HepG2 (cell line): Measurements from ENCODE around the gene JSRP1. TPM values are rescaled to one million over a fixed set of nuclear protein-coding genes. Genes with fewer than 3 reads are reported as not detected.

Experiments
- ARID2 ChIP-seq: sonication (generic); formaldehyde crosslinking; IDR thresholded peaks from 2 replicates; pipeline ENCODE4 v1.8.1; 2022; ENCODE audit warnings: mild to moderate bottlenecking, missing genetic modification reagents, borderline replicate concordance
- BHLHE40 ChIP-seq: IDR thresholded peaks from 2 replicates; pipeline ENCODE4 v1.6.1; 2011; ENCODE audit warnings: low read length, improper control_type of control experiment
- CENPT ChIP-seq: sonication (generic); formaldehyde crosslinking; IDR thresholded peaks from 2 replicates; pipeline ENCODE4 v1.8.0; 2022; ENCODE audit warnings: low read depth, mild to moderate bottlenecking, moderate library complexity, missing genetic modification reagents
- HDAC6 ChIP-seq: fragments of 200-600 bp; sonication (generic); IDR thresholded peaks from 2 replicates; pipeline ENCODE4 v1.7.0; 2017; ENCODE audit warnings: mild to moderate bottlenecking, antibody characterized with exemption, low read length, low read depth
- KAT2B ChIP-seq: fragments of 150-350 bp; IDR thresholded peaks from 2 replicates; pipeline ENCODE4 v1.6.1; 2014; ENCODE audit warnings: low read depth, low read length, borderline replicate concordance
- KLF16 ChIP-seq, 2 experiments: sonication (generic) in 1 of 2; formaldehyde crosslinking in 1 of 2; IDR thresholded peaks; 2 replicates each; pipeline versions ENCODE4 v1.6.1 to v1.8.0; 2016 to 2023; ENCODE audit warnings: missing genetic modification reagents in 2 of 2, missing compliant biosample characterization in 1 of 2
- MEIS1 ChIP-seq: sonication (generic); formaldehyde crosslinking; IDR thresholded peaks from 2 replicates; pipeline ENCODE4 v1.9.0; 2021; ENCODE audit warnings: mild to moderate bottlenecking, missing genetic modification reagents, moderate library complexity, borderline replicate concordance
- PHF8 ChIP-seq: sonication (generic); formaldehyde crosslinking; IDR thresholded peaks from 2 replicates; pipeline ENCODE4 v1.5.0; 2020; ENCODE audit warnings: missing genetic modification reagents
- POLR2A ChIP-seq, 2 experiments: IDR thresholded peaks; 2 replicates each; pipeline ENCODE4 v1.6.1; 2011; ENCODE audit warnings: low read depth in 2 of 2, low read length in 2 of 2, mild to moderate bottlenecking in 1 of 2, moderate library complexity in 1 of 2; ENCODE audit not compliant: insufficient read depth in 1 of 2
- RBFOX2 ChIP-seq: fragments of 200-400 bp; formaldehyde crosslinking; IDR thresholded peaks from 2 replicates; pipeline ENCODE4 v1.6.1; 2017; ENCODE audit warnings: low read depth, mild to moderate bottlenecking, low read length
- SIN3B ChIP-seq: fragments of 150-350 bp; IDR thresholded peaks from 2 replicates; pipeline ENCODE4 v1.6.1; 2014; ENCODE audit warnings: low read length
- ZBTB3 ChIP-seq: sonication (generic); formaldehyde crosslinking; IDR thresholded peaks from 2 replicates; pipeline ENCODE4 v1.4.0; 2020; ENCODE audit warnings: low read depth, mild to moderate bottlenecking, moderate library complexity, missing genetic modification reagents, borderline replicate concordance
- ZNF430 ChIP-seq: sonication (generic); formaldehyde crosslinking; IDR thresholded peaks from 2 replicates; pipeline ENCODE4 v1.9.0; 2021; ENCODE audit warnings: mild to moderate bottlenecking, missing genetic modification reagents
- ZNF468 ChIP-seq: sonication (generic); formaldehyde crosslinking; IDR thresholded peaks from 2 replicates; pipeline ENCODE4 v1.8.0; 2022; ENCODE audit warnings: mild to moderate bottlenecking, moderate library complexity, missing genetic modification reagents
- ZNF546 ChIP-seq: sonication (generic); formaldehyde crosslinking; conservative IDR thresholded peaks from 2 replicates; pipeline ENCODE4 v1.8.1; 2023; ENCODE audit warnings: mild to moderate bottlenecking, missing genetic modification reagents
- polyA plus RNA-seq, 8 experiments: library from polyadenylated mRNA; depleted of rRNA in 3 of 8; stranded (reverse) in 7 of 8; unstranded in 1 of 8; fragments of >200 nt; fragmentation: Illumina TruSeq in 4 of 8; extraction: Trizol in 4 of 8; gene quantifications; 2 replicates each; pipeline versions ENCODE4 v1.2.1 to v1.2.3, GENCODE V29; 2011 to 2016; ENCODE audit warnings: low read depth in 4 of 8, missing spikeins in 1 of 8, mixed read lengths in 1 of 8; ENCODE audit not compliant: insufficient read depth in 1 of 8
- total RNA-seq, 5 experiments: library from RNA; depleted of rRNA; stranded (reverse); fragments of >200 nt; fragmentation: Illumina TruSeq; extraction: Trizol; gene quantifications; 2 replicates each; pipeline ENCODE4 v1.2.3, GENCODE V29; 2016; ENCODE audit warnings: low read depth in 1 of 5
- TF ChIP-seq, protein P1 (sequence below): sonication (generic); formaldehyde crosslinking; IDR thresholded peaks from 2 replicates; pipeline ENCODE4 v1.5.0; 2020; ENCODE audit warnings: mild to moderate bottlenecking, missing genetic modification reagents
- TF ChIP-seq, protein P2 (sequence below): sonication (generic); formaldehyde crosslinking; IDR thresholded peaks from 2 replicates; pipeline ENCODE4 v1.4.0; 2020; ENCODE audit warnings: missing genetic modification reagents, mild to moderate bottlenecking, borderline replicate concordance
- TF ChIP-seq, protein P3 (sequence below): sonication (generic); formaldehyde crosslinking; IDR thresholded peaks from 2 replicates; pipeline ENCODE4 v1.5.0; 2020; ENCODE audit warnings: mild to moderate bottlenecking, missing genetic modification reagents, borderline replicate concordance

Gene JSRP1
- total and polyA plus RNA-seq, 2 of the 13 experiments (the other 11 are each of a cell fraction or from before 2014, with no cell fraction given) = 0.16 to 0.38 TPM

DNA sequence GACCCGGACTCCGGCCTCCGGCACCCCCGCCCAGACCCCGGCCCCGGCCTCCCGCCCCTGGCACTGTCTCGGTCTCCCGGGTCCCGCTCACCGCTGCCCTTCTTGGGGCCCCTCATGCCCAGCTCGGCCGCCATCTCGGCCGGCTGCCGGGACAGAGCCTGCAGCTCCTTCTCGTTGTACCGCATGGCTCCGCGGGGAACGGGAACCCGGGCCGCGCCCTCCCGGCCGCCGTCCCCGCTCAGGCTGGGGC is 20.2 kb downstream of the JSRP1 start (continued):
- TF ChIP-seq, protein P1, sequence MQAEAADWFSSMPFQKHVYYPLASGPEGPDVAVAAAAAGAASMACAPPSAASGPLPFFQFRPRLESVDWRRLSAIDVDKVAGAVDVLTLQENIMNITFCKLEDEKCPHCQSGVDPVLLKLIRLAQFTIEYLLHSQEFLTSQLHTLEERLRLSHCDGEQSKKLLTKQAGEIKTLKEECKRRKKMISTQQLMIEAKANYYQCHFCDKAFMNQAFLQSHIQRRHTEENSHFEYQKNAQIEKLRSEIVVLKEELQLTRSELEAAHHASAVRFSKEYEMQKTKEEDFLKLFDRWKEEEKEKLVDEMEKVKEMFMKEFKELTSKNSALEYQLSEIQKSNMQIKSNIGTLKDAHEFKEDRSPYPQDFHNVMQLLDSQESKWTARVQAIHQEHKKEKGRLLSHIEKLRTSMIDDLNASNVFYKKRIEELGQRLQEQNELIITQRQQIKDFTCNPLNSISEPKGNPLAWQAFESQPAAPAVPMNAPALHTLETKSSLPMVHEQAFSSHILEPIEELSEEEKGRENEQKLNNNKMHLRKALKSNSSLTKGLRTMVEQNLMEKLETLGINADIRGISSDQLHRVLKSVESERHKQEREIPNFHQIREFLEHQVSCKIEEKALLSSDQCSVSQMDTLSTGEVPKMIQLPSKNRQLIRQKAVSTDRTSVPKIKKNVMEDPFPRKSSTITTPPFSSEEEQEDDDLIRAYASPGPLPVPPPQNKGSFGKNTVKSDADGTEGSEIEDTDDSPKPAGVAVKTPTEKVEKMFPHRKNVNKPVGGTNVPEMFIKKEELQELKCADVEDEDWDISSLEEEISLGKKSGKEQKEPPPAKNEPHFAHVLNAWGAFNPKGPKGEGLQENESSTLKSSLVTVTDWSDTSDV (CRISPR knock-in tag) = peak; percentile 11; the same call in 1 of the 2 replicates
- TF ChIP-seq CENPT = 0 out of 2 replicates have a peak, but pooled peaks have one; percentile 9
- peak; percentile 74 for TF ChIP-seq RBFOX2
- TF ChIP-seq SIN3B = no peak
- TF ChIP-seq POLR2A (IDR thresholded peaks at IDR 0.05; ENCODE audit: insufficient read depth in 1 of 2, low read depth in 2 of 2, low read length in 2 of 2) = peak in 1 of 2 experiments; percentile 10; a peak in 2 of 4 replicates
- peak; percentile 5; the same call in 1 of the 2 replicates for TF ChIP-seq ZNF546
- TF ChIP-seq, protein P2, sequence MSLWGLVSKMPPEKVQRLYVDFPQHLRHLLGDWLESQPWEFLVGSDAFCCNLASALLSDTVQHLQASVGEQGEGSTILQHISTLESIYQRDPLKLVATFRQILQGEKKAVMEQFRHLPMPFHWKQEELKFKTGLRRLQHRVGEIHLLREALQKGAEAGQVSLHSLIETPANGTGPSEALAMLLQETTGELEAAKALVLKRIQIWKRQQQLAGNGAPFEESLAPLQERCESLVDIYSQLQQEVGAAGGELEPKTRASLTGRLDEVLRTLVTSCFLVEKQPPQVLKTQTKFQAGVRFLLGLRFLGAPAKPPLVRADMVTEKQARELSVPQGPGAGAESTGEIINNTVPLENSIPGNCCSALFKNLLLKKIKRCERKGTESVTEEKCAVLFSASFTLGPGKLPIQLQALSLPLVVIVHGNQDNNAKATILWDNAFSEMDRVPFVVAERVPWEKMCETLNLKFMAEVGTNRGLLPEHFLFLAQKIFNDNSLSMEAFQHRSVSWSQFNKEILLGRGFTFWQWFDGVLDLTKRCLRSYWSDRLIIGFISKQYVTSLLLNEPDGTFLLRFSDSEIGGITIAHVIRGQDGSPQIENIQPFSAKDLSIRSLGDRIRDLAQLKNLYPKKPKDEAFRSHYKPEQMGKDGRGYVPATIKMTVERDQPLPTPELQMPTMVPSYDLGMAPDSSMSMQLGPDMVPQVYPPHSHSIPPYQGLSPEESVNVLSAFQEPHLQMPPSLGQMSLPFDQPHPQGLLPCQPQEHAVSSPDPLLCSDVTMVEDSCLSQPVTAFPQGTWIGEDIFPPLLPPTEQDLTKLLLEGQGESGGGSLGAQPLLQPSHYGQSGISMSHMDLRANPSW (CRISPR knock-in tag) = no peak
- TF ChIP-seq ZBTB3 (CRISPR knock-in tag) = 0 out of 2 replicates have a peak, but pooled peaks have one; percentile 5
- no peak for TF ChIP-seq ZNF468 (CRISPR knock-in tag)
- no peak for TF ChIP-seq HDAC6
- no peak for TF ChIP-seq BHLHE40
- TF ChIP-seq MEIS1 (CRISPR knock-in tag) = no peak
- TF ChIP-seq, protein P3, sequence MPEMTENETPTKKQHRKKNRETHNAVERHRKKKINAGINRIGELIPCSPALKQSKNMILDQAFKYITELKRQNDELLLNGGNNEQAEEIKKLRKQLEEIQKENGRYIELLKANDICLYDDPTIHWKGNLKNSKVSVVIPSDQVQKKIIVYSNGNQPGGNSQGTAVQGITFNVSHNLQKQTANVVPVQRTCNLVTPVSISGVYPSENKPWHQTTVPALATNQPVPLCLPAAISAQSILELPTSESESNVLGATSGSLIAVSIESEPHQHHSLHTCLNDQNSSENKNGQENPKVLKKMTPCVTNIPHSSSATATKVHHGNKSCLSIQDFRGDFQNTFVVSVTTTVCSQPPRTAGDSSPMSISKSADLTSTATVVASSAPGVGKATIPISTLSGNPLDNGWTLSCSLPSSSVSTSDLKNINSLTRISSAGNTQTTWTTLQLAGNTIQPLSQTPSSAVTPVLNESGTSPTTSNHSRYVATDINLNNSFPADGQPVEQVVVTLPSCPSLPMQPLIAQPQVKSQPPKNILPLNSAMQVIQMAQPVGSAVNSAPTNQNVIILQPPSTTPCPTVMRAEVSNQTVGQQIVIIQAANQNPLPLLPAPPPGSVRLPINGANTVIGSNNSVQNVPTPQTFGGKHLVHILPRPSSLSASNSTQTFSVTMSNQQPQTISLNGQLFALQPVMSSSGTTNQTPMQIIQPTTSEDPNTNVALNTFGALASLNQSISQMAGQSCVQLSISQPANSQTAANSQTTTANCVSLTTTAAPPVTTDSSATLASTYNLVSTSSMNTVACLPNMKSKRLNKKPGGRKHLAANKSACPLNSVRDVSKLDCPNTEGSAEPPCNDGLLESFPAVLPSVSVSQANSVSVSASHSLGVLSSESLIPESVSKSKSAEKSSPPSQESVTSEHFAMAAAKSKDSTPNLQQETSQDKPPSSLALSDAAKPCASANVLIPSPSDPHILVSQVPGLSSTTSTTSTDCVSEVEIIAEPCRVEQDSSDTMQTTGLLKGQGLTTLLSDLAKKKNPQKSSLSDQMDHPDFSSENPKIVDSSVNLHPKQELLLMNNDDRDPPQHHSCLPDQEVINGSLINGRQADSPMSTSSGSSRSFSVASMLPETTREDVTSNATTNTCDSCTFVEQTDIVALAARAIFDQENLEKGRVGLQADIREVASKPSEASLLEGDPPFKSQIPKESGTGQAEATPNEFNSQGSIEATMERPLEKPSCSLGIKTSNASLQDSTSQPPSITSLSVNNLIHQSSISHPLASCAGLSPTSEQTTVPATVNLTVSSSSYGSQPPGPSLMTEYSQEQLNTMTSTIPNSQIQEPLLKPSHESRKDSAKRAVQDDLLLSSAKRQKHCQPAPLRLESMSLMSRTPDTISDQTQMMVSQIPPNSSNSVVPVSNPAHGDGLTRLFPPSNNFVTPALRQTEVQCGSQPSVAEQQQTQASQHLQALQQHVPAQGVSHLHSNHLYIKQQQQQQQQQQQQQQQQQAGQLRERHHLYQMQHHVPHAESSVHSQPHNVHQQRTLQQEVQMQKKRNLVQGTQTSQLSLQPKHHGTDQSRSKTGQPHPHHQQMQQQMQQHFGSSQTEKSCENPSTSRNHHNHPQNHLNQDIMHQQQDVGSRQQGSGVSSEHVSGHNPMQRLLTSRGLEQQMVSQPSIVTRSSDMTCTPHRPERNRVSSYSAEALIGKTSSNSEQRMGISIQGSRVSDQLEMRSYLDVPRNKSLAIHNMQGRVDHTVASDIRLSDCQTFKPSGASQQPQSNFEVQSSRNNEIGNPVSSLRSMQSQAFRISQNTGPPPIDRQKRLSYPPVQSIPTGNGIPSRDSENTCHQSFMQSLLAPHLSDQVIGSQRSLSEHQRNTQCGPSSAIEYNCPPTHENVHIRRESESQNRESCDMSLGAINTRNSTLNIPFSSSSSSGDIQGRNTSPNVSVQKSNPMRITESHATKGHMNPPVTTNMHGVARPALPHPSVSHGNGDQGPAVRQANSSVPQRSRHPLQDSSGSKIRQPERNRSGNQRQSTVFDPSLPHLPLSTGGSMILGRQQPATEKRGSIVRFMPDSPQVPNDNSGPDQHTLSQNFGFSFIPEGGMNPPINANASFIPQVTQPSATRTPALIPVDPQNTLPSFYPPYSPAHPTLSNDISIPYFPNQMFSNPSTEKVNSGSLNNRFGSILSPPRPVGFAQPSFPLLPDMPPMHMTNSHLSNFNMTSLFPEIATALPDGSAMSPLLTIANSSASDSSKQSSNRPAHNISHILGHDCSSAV (CRISPR knock-in tag) = no peak
- no peak for TF ChIP-seq KAT2B
- TF ChIP-seq PHF8 (CRISPR knock-in tag) = peak; percentile 47; the same call in 1 of the 2 replicates
- no peak for TF ChIP-seq ARID2
- no peak for TF ChIP-seq ZNF430 (CRISPR knock-in tag)
- no peak for TF ChIP-seq KLF16 (CRISPR knock-in tag; IDR thresholded peaks at IDR 0.05)
